IMR-90 (cell line): Measurements from ENCODE around the gene AUTS2. TPM values are rescaled to one million over a fixed set of nuclear protein-coding genes. Genes with fewer than 3 reads are reported as not detected.

ENCODE experiments used
- ATAC-seq: fragments of 200-7000 bp; cut with Tn5 transposase; 2 replicates; pipeline ENCODE4 v1.9.1; 2020; ENCODE audit warnings: low read depth, mild to moderate bottlenecking, moderate library complexity
- BruUV-seq: library from RNA; stranded (reverse); fragments of 400-500 nt; replicated peaks from 2 replicates; lab custom pipeline; 2021; lab: Mats Ljungman, UMichigan
- CTCF ChIA-PET: fragments of 300-600 bp; formaldehyde crosslinking; extraction: SDS; loops from one replicate; lab custom pipeline; 2021; ENCODE audit warnings: antibody characterized with exemption; lab: Yijun Ruan, JAX
- POLR2A ChIA-PET: fragments of 300-600 bp; sonication (Branson Sonifier 250); formaldehyde crosslinking; loops from one replicate; lab custom pipeline; 2022; ENCODE audit warnings: antibody characterized with exemption; ENCODE audit not compliant: unreplicated experiment; lab: Charles Lee
- DNase-seq: peaks from one replicate; pipeline ENCODE4 v3.0.0; 2013
- H2AFZ ChIP-seq: replicated peaks from 2 replicates; pipeline ENCODE3; 2013; ENCODE audit warnings: low read length, mild to moderate bottlenecking; ENCODE audit not compliant: poor library complexity
- H2AK5ac ChIP-seq: 2 replicates; pipeline ENCODE4 v1.6.1; 2013; ENCODE audit warnings: low read depth, low read length, inconsistent platforms
- H2AK9ac ChIP-seq: replicated peaks from 2 replicates; pipeline ENCODE3; 2013; ENCODE audit warnings: mild to moderate bottlenecking, low read depth, low read length, moderate library complexity; ENCODE audit not compliant: poor library complexity
- H2BK120ac ChIP-seq: 2 replicates; pipeline ENCODE4 v1.6.1; 2013; ENCODE audit warnings: low read depth, low read length, inconsistent platforms
- H2BK15ac ChIP-seq: 3 replicates; pipeline ENCODE4 v1.6.1; 2013; ENCODE audit warnings: low read depth, low read length, inconsistent platforms
- H2BK20ac ChIP-seq: 2 replicates; pipeline ENCODE4 v1.6.1; 2013; ENCODE audit warnings: low read depth, mild to moderate bottlenecking, inconsistent platforms, low read length, moderate library complexity
- H2BK5ac ChIP-seq: 2 replicates; pipeline ENCODE4 v1.6.1; 2013; ENCODE audit warnings: mild to moderate bottlenecking, low read depth, low read length, inconsistent platforms; ENCODE audit not compliant: poor library complexity, severe bottlenecking
- H3K14ac ChIP-seq: replicated peaks from 2 replicates; pipeline ENCODE4 v1.6.1; 2013; ENCODE audit warnings: low read depth, low read length, inconsistent platforms
- H3K18ac ChIP-seq: 2 replicates; pipeline ENCODE4 v1.6.1; 2013; ENCODE audit warnings: low read depth, low read length, control low read depth
- H3K23ac ChIP-seq: 2 replicates; pipeline ENCODE4 v1.6.1; 2013; ENCODE audit warnings: low read depth, low read length, inconsistent platforms
- H3K27ac ChIP-seq: 2 replicates; pipeline ENCODE4 v1.5.1; 2013; ENCODE audit warnings: mild to moderate bottlenecking, control low read depth, low read length; ENCODE audit not compliant: insufficient read depth
- H3K27me3 ChIP-seq: 2 replicates; pipeline ENCODE4 v1.6.1; 2013; ENCODE audit warnings: low read length; ENCODE audit not compliant: control insufficient read depth, insufficient read depth
- H3K36me3 ChIP-seq: 2 replicates; pipeline ENCODE4 v1.6.1; 2013; ENCODE audit warnings: low read length, mixed read lengths; ENCODE audit not compliant: control insufficient read depth, insufficient read depth
- H3K4ac ChIP-seq: 2 replicates; pipeline ENCODE4 v1.6.1; 2013; ENCODE audit warnings: low read depth, low read length, inconsistent platforms
- H3K4me1 ChIP-seq: 2 replicates; pipeline ENCODE4 v1.6.1; 2013; ENCODE audit warnings: low read length, mixed read lengths; ENCODE audit not compliant: control insufficient read depth, insufficient read depth
- H3K4me2 ChIP-seq: 2 replicates; pipeline ENCODE4 v1.6.1; 2013; ENCODE audit warnings: low read depth, mild to moderate bottlenecking, control low read depth, low read length, moderate library complexity
- H3K4me3 ChIP-seq: 2 replicates; pipeline ENCODE4 v1.5.1; 2013; ENCODE audit warnings: low read depth, mild to moderate bottlenecking, control low read depth, low read length, moderate library complexity; ENCODE audit not compliant: insufficient read depth
- H3K56ac ChIP-seq: 2 replicates; pipeline ENCODE4 v1.6.1; 2013; ENCODE audit warnings: low read length, inconsistent platforms; ENCODE audit not compliant: insufficient read depth; ENCODE audit errors: extremely low read depth
- H3K79me1 ChIP-seq, 2 experiments: 2 replicates each; pipeline ENCODE4 v1.6.1; 2013; ENCODE audit warnings: low read length in 2 of 2, inconsistent platforms in 1 of 2, low read depth in 1 of 2
- H3K9ac ChIP-seq: 2 replicates; pipeline ENCODE4 v1.6.1; 2013; ENCODE audit warnings: low read depth, low read length, control low read depth
- H3K9me1 ChIP-seq: 2 replicates; pipeline ENCODE4 v1.6.1; 2013; ENCODE audit warnings: low read length, inconsistent platforms; ENCODE audit not compliant: insufficient read depth
- H3K9me3 ChIP-seq: 2 replicates; pipeline ENCODE4 v1.6.1; 2013; ENCODE audit warnings: low read length; ENCODE audit not compliant: control insufficient read depth, insufficient read depth
- H4K20me1 ChIP-seq: 2 replicates; pipeline ENCODE4 v1.6.1; 2013; ENCODE audit warnings: low read length, inconsistent platforms; ENCODE audit not compliant: insufficient read depth
- H4K5ac ChIP-seq: 2 replicates; pipeline ENCODE4 v1.6.1; 2013; ENCODE audit warnings: mild to moderate bottlenecking, low read depth, low read length, control low read depth
- H4K8ac ChIP-seq, 2 experiments: 2 replicates each; pipeline ENCODE4 v1.6.1; 2013; ENCODE audit warnings: low read depth in 2 of 2, low read length in 2 of 2, control low read depth in 1 of 2, inconsistent platforms in 1 of 2
- H4K91ac ChIP-seq: 2 replicates; pipeline ENCODE4 v1.6.1; 2013; ENCODE audit warnings: low read depth, low read length, inconsistent platforms; ENCODE audit not compliant: insufficient read depth
- MAFK ChIP-seq: IDR thresholded peaks from 2 replicates; pipeline ENCODE4 v1.6.1; 2012; ENCODE audit warnings: low read depth, low read length, improper control_type of control experiment
- MAZ ChIP-seq: IDR thresholded peaks from 2 replicates; pipeline ENCODE4 v1.6.1; 2012; ENCODE audit warnings: low read depth, mild to moderate bottlenecking, low read length, improper control_type of control experiment, moderate library complexity, borderline replicate concordance
- POLR2A ChIP-seq: IDR thresholded peaks from 2 replicates; pipeline ENCODE4 v1.6.1; 2012; ENCODE audit warnings: mild to moderate bottlenecking, low read depth, low read length
- RAD21 ChIP-seq: IDR thresholded peaks from 2 replicates; pipeline ENCODE4 v1.6.1; 2012; ENCODE audit warnings: low read length, improper control_type of control experiment
- RCOR1 ChIP-seq: IDR thresholded peaks from 2 replicates; pipeline ENCODE4 v1.6.1; 2012; ENCODE audit warnings: mild to moderate bottlenecking, low read length, improper control_type of control experiment; ENCODE audit not compliant: insufficient replicate concordance
- SMC3 ChIP-seq: fragments of 150-350 bp; IDR thresholded peaks from 2 replicates; pipeline ENCODE4 v1.6.1; 2016; ENCODE audit warnings: low read depth, mild to moderate bottlenecking, antibody characterized with exemption, low read length, moderate library complexity
- WGBS, 2 experiments: methylation state at CpG; one replicate each; pipeline versions ENCODE4 v1.1.5 to v1.1.7; 2013; ENCODE audit warnings: missing lambda C conversion rate in 2 of 2; ENCODE audit not compliant: insufficient read length in 1 of 2; ENCODE audit errors: extremely low coverage in 2 of 2; 5-methylcytosine and 5-hydroxymethylcytosine counted together
- dilution Hi-C: fragments of 300-500 bp; cut with HindIII; formaldehyde crosslinking; loops from one replicate; pipeline ENCODE4 v1.14.3; 2018; ENCODE audit warnings: low sequenced_read_pairs; ENCODE audit not compliant: unreplicated experiment
- in situ Hi-C: fragments of 300-500 bp; cut with MboI; formaldehyde crosslinking; loops from 3 replicates; pipeline ENCODE4 v1.14.3; 2019; ENCODE audit warnings: low sequenced_read_pairs, inconsistent platforms, mixed read lengths
- intact Hi-C: fragments of 100-400 bp; cut with micrococcal nuclease; formaldehyde crosslinking; loops from 2 replicates; pipeline ENCODE4 v1.10.0; 2022
- polyA plus RNA-seq, 3 experiments: library from polyadenylated mRNA; depleted of rRNA; stranded (reverse); fragments of >200 nt; gene quantifications; 2 replicates each; pipeline ENCODE4 v1.2.3, GENCODE V29; 2012; ENCODE audit warnings: low replicate concordance in 1 of 3
- total RNA-seq: library from RNA; depleted of rRNA; stranded (reverse); fragments of >200 nt; gene quantifications from 2 replicates; pipeline ENCODE4 v1.2.3, GENCODE V29; 2012

Gene AUTS2
- total and polyA plus RNA-seq, 2 of the 4 experiments (the other 2 are of a cell fraction): 0.90 to 3.0 TPM

- DNase-seq: no peak
- 70% methylated on average over 2 of the region's 10 CpGs; no CpG with 5 or more reads in 1 of the 2 experiments for WGBS, 2 experiments
- no peak overlapping the region for H3K18ac ChIP-seq
- H3K9me1 ChIP-seq: no peaks in the 10 kb centered on the region
- H2AK9ac ChIP-seq: no peak overlapping the region
- no peak overlapping the region for H3K4me2 ChIP-seq
- no peak overlapping the region for H4K8ac ChIP-seq
- TF ChIP-seq RAD21: no peak
- no peak for TF ChIP-seq SMC3
- TF ChIP-seq RCOR1: no peak
- no peak for TF ChIP-seq POLR2A
- TF ChIP-seq MAZ: no peak
- TF ChIP-seq MAFK: no peak
- H3K4me3 ChIP-seq: no peak overlapping the region
- no peak overlapping the region for H4K91ac ChIP-seq
- dilution Hi-C loops: no loop called here
- H3K27ac ChIP-seq: no peak overlapping the region
- intact Hi-C loops: no loop called here
- no peaks in the 10 kb centered on the region for H3K79me1 ChIP-seq
- ChIA-PET CTCF (no interaction called here), POLR2A (no interaction called here)
- no peaks in the 10 kb centered on the region for H3K27me3 ChIP-seq
- ATAC-seq: no peak
- H2BK5ac ChIP-seq: no peak overlapping the region
- H3K9ac ChIP-seq: no peak overlapping the region
- no TSS peak for BruUV-seq
- H3K4me1 ChIP-seq: no peaks in the 10 kb centered on the region
- H3K23ac ChIP-seq: no peak overlapping the region
- no peak overlapping the region for H2BK15ac ChIP-seq
- H2BK120ac ChIP-seq: no peak overlapping the region
- no peak overlapping the region for H3K56ac ChIP-seq
- in situ Hi-C loops: no loop called here
- H4K5ac ChIP-seq: no peak overlapping the region
- no peak overlapping the region for H2AFZ ChIP-seq
- H3K9me3 ChIP-seq: no peaks in the 10 kb centered on the region
- H3K4ac ChIP-seq: no peak overlapping the region
- H3K36me3 ChIP-seq: no peaks in the 10 kb centered on the region
- H4K20me1 ChIP-seq: no peaks in the 10 kb centered on the region
- H2BK20ac ChIP-seq: no peak overlapping the region
- H3K14ac ChIP-seq: no peak overlapping the region
- no peak overlapping the region for H2AK5ac ChIP-seq
These were observed 817.1 kb downstream of the AUTS2 start for GRCh38 chr7:70415179-70415972.
